Stimulated activated CD8-positive, alpha-beta memory T cell treated with anti-CD3 and anti-CD28 coated beads, Interleukin-15, amount 100 ng/mL, for 4 hours (primary cell): ENCODE data around the gene SLU7.

Experiments used
- DNase-seq, 2 donors: peaks; one replicate each; pipeline ENCODE4 v3.0.0-alpha.2; 2020; ENCODE audit warnings: low read depth in 2 of 2

The SLU7 gene

GRCh38 chr5:160367261-160367660 is 51.6 kb downstream of the SLU7 start:
- DNase-seq = no peak

GRCh38 chr5:160366230-160366629 is 52.7 kb downstream of the SLU7 start:
- DNase-seq = no peak

GRCh38 chr5:160363660-160364395 is 55.1 kb downstream of the SLU7 start:
- DNase-seq = no peak

GRCh38 chr5:160363211-160363610 is 55.7 kb downstream of the SLU7 start:
- DNase-seq = no peak

GRCh38 chr5:160361624-160362228 is 57.2 kb downstream of the SLU7 start:
- DNase-seq = no peak

GRCh38 chr5:160360310-160360709 is 58.6 kb downstream of the SLU7 start:
- no peak for DNase-seq

- no peak for DNase-seq
These were observed 59.1 kb downstream of the SLU7 start for GRCh38 chr5:160359816-160360215.

- no peak for DNase-seq
These were observed 59.6 kb downstream of the SLU7 start for GRCh38 chr5:160359242-160359641.

- DNase-seq = no peak
These were observed 60.9 kb downstream of the SLU7 start for GRCh38 chr5:160357861-160358411.

GRCh38 chr5:160357394-160357793 is 61.5 kb downstream of the SLU7 start:
- no peak for DNase-seq

- no peak for DNase-seq
These were observed 62.1 kb downstream of the SLU7 start for GRCh38 chr5:160356550-160357347.

GRCh38 chr5:160354666-160355065 is 64.2 kb downstream of the SLU7 start:
- DNase-seq = no peak

GRCh38 chr5:160353379-160353778 is 65.5 kb downstream of the SLU7 start:
- DNase-seq = no peak

- no peak for DNase-seq
These were observed 66.6 kb downstream of the SLU7 start for GRCh38 chr5:160352308-160352707.
